ENCODE data around the gene RCAN1.

- TF ChIP-seq CTCF (IDR thresholded peaks at IDR 0.05) (no peak), POLR2A (IDR thresholded peaks at IDR 0.05) (no peak)
Observed at GRCh38 chr21:34606621-34607020, 8.3 kb downstream of the RCAN1 start.
